Keratinocyte (primary cell): ENCODE results near the gene ODAD3. TPM values are rescaled to one million over a fixed set of nuclear protein-coding genes. Genes with fewer than 3 reads are reported as not detected.

Experiments
- DNase-seq: peaks from one replicate; pipeline ENCODE4 v3.0.0-alpha.2; 2011; ENCODE audit warnings: low read depth, missing footprints, low spot score
- FAIRE-seq: peaks from 2 replicates; lab custom pipeline; 2011; peaks lifted over from hg19 to GRCh38; lab: Jason Lieb, UNC
- H2AFZ ChIP-seq: 2 replicates; pipeline ENCODE4 v1.6.0; 2012; ENCODE audit warnings: low read length, control low read depth, inconsistent platforms; ENCODE audit not compliant: control insufficient read depth
- H3K27ac ChIP-seq: 2 replicates; pipeline ENCODE4 v1.5.1; 2011; ENCODE audit warnings: low read length; ENCODE audit not compliant: control insufficient read depth, insufficient read depth
- H3K27me3 ChIP-seq: 3 replicates; pipeline ENCODE4 v1.6.0; 2011; ENCODE audit warnings: low read length; ENCODE audit not compliant: control insufficient read depth, insufficient read depth; ENCODE audit errors: extremely low read depth
- H3K36me3 ChIP-seq, 2 experiments: 2 replicates in 1 of 2; 3 replicates in 1 of 2; pipeline ENCODE4 v1.5.1; 2011; ENCODE audit warnings: low read length in 2 of 2, mild to moderate bottlenecking in 1 of 2; ENCODE audit not compliant: control insufficient read depth in 2 of 2, insufficient read depth in 2 of 2; ENCODE audit errors: extremely low read depth in 1 of 2
- H3K4me1 ChIP-seq: 3 replicates; pipeline ENCODE4 v1.5.1; 2011; ENCODE audit warnings: low read length; ENCODE audit not compliant: control insufficient read depth, insufficient read depth; ENCODE audit errors: extremely low read depth
- H3K4me2 ChIP-seq: 3 replicates; pipeline ENCODE4 v1.6.0; 2011; ENCODE audit warnings: low read depth, low read length; ENCODE audit not compliant: control insufficient read depth, insufficient read depth; ENCODE audit errors: extremely low read depth
- H3K4me3 ChIP-seq, 3 experiments: fragments of 200-600 bp in 1 of 3; sonication (generic) in 1 of 3; 2 replicates in 2 of 3; 3 replicates in 1 of 3; pipeline ENCODE4 v1.5.1; 2011 to 2016; ENCODE audit warnings: low read length in 3 of 3, mild to moderate bottlenecking in 3 of 3, control low read depth in 2 of 3, inconsistent platforms in 1 of 3, low read depth in 1 of 3, mixed read lengths in 1 of 3, mixed run types in 1 of 3, moderate library complexity in 1 of 3; ENCODE audit not compliant: control insufficient read depth in 2 of 3, insufficient read depth in 2 of 3; ENCODE audit errors: extremely low read depth in 1 of 3
- H3K79me2 ChIP-seq: 2 replicates; pipeline ENCODE4 v1.6.0; 2012; ENCODE audit warnings: low read length; ENCODE audit not compliant: control insufficient read depth, insufficient read depth
- H3K9ac ChIP-seq: 3 replicates; pipeline ENCODE4 v1.6.0; 2011; ENCODE audit warnings: low read length; ENCODE audit not compliant: control insufficient read depth, insufficient read depth; ENCODE audit errors: extremely low read depth
- H3K9me1 ChIP-seq: 3 replicates; pipeline ENCODE4 v1.6.0; 2011; ENCODE audit warnings: low read length; ENCODE audit not compliant: control insufficient read depth, insufficient read depth; ENCODE audit errors: extremely low read depth
- H3K9me3 ChIP-seq: 2 replicates; pipeline ENCODE4 v1.5.1; 2012; ENCODE audit warnings: low read depth, low read length; ENCODE audit not compliant: control insufficient read depth
- H4K20me1 ChIP-seq: 3 replicates; pipeline ENCODE4 v1.6.0; 2011; ENCODE audit warnings: low read length; ENCODE audit not compliant: control insufficient read depth, insufficient read depth; ENCODE audit errors: extremely low read depth
- CTCF ChIP-seq, 3 experiments: IDR thresholded peaks in 1 of 3; conservative IDR thresholded peaks in 1 of 3; optimal IDR thresholded peaks in 1 of 3; 2 replicates in 2 of 3; 3 replicates in 1 of 3; pipeline versions ENCODE3 to v1.5.1; 2011; ENCODE audit warnings: low read length in 3 of 3, mild to moderate bottlenecking in 3 of 3, moderate library complexity in 2 of 3, control low read depth in 1 of 3, inconsistent platforms in 1 of 3; ENCODE audit not compliant: insufficient read depth in 2 of 3; ENCODE audit errors: extremely low read depth in 1 of 3
- EZH2 ChIP-seq: IDR thresholded peaks from one replicate; pipeline ENCODE4 v1.6.1; 2012; ENCODE audit warnings: inconsistent platforms, mild to moderate bottlenecking, low read length, moderate library complexity
- dilution Hi-C: fragments of 300-500 bp; cut with MboI; formaldehyde crosslinking; loops from one replicate; pipeline ENCODE4 v1.7.0; 2020; ENCODE audit warnings: low sequenced_read_pairs; ENCODE audit not compliant: extremely low pct_ligation_motif_present
- polyA plus RNA-seq, 5 experiments: library from polyadenylated mRNA; depleted of rRNA in 3 of 5; stranded (reverse) in 3 of 5; stranded (forward) in 1 of 5; unstranded in 1 of 5; fragments of >200 nt; gene quantifications; 1 replicate in 1 of 5; 2 replicates in 3 of 5; 3 replicates in 1 of 5; pipeline versions ENCODE4 v1.2.1 to v1.2.3, GENCODE V29; 2011 to 2012; ENCODE audit warnings: missing spikeins in 2 of 5, low read depth in 1 of 5, low replicate concordance in 1 of 5

The ODAD3 gene
- polyA plus RNA-seq, 1 donor (not counting 4 experiments of a cell fraction or from before 2014, with no cell fraction given) = 0.09 TPM

GRCh38 chr19:11399667-11400066, 35.3 kb downstream of the ODAD3 start:
- no peaks in the 10 kb centered on the region for H3K9me1 ChIP-seq
- no peaks in the 10 kb centered on the region for H3K79me2 ChIP-seq
- dilution Hi-C loops = no loop called here
- no peak overlapping the region for H3K4me2 ChIP-seq
- no peaks in the 10 kb centered on the region for H4K20me1 ChIP-seq
- TF ChIP-seq EZH2 = no peak
- TF ChIP-seq CTCF (optimal IDR thresholded peaks at IDR 0.05 in 1 of 3, IDR thresholded peaks at IDR 0.05 in 1 of 3, conservative IDR thresholded peaks at IDR 0.05 in 1 of 3; ENCODE audit: extremely low read depth in 1 of 3, insufficient read depth in 2 of 3, low read length in 3 of 3) = no peak
- DNase-seq (no peak), FAIRE-seq (no peak)
- no peak overlapping the region for H3K9ac ChIP-seq
- H3K27ac ChIP-seq = no peak overlapping the region
- H3K4me1 ChIP-seq = no peaks in the 10 kb centered on the region
- no peak overlapping the region for H3K4me3 ChIP-seq
- H3K27me3 ChIP-seq = no peaks in the 10 kb centered on the region
- H3K36me3 ChIP-seq = no peaks in the 10 kb centered on the region
- no peaks in the 10 kb centered on the region for H3K9me3 ChIP-seq
- no peak overlapping the region for H2AFZ ChIP-seq

- Histone ChIP-seq H3K27ac (no peak overlapping the region), H3K9ac (no peak overlapping the region), H2AFZ (no peak overlapping the region), H3K36me3 (no peaks in the 10 kb centered on the region), H3K9me3 (no peaks in the 10 kb centered on the region), H4K20me1 (no peaks in the 10 kb centered on the region), H3K4me3 (no peak overlapping the region), H3K4me1 (no peaks in the 10 kb centered on the region), H3K9me1 (no peaks in the 10 kb centered on the region), H3K4me2 (no peak overlapping the region), H3K79me2 (no peaks in the 10 kb centered on the region), H3K27me3 (no peaks in the 10 kb centered on the region)
- no peak for DNase-seq
- FAIRE-seq = no peak
- no peak for TF ChIP-seq EZH2
- TF ChIP-seq CTCF (optimal IDR thresholded peaks at IDR 0.05 in 1 of 3, IDR thresholded peaks at IDR 0.05 in 1 of 3, conservative IDR thresholded peaks at IDR 0.05 in 1 of 3; ENCODE audit: extremely low read depth in 1 of 3, insufficient read depth in 2 of 3, low read length in 3 of 3) = no peak
- dilution Hi-C loops = no loop called here
Observed at GRCh38 chr19:11397089-11397610, 37.8 kb downstream of the ODAD3 start.
